HG03103 (cell line): ENCODE results near the gene GPR42.

Source experiments
- ATAC-seq: cut with Tn5 transposase; IDR thresholded peaks from one replicate; pipeline ENCODE4 v1.9.1; 2021; ENCODE audit warnings: low read depth; ENCODE audit not compliant: unreplicated experiment

Gene GPR42

GRCh38 chr19:35417713-35418534 lies 47.1 kb downstream of the GPR42 start:
- ATAC-seq, result no peak

- no peak for ATAC-seq
Measured at GRCh38 chr19:35419046-35419445, 48.2 kb downstream of the GPR42 start.

- no peak for ATAC-seq
Measured at GRCh38 chr19:35419805-35420204, 48.9 kb downstream of the GPR42 start.

GRCh38 chr19:35421362-35421761 lies 50.5 kb downstream of the GPR42 start:
- ATAC-seq, result no peak
